Thoracic aorta (tissue), 2 donors: ENCODE measurements around the gene ARID1A. TPM values are rescaled to one million over a fixed set of nuclear protein-coding genes. Genes with fewer than 3 reads are reported as not detected.

Source experiments
- ATAC-seq: fragments of 150-250 bp; one replicate; pipeline ENCODE4 v1.8.0; 2017; ENCODE audit warnings: low read depth; ENCODE audit not compliant: insufficient number of reproducible peaks, low FRiP score
- DNase-seq: peaks from one replicate; pipeline ENCODE4 v3.0.0-alpha.2; 2020; ENCODE audit warnings: low spot score
- H3K27ac ChIP-seq, 2 donors: fragments of 200-600 bp; sonication (generic); 1 replicate in 1 of 2; 2 replicates in 1 of 2; pipeline ENCODE4 v1.5.1; 2016; ENCODE audit warnings: mild to moderate bottlenecking in 2 of 2, moderate library complexity in 2 of 2
- H3K27me3 ChIP-seq: fragments of 200-600 bp; sonication (generic); replicated peaks from 2 replicates; pipeline ENCODE4 v1.6.0; 2016; ENCODE audit warnings: mild to moderate bottlenecking; ENCODE audit not compliant: insufficient read depth
- H3K36me3 ChIP-seq: fragments of 200-600 bp; sonication (generic); one replicate; pipeline ENCODE4 v1.5.1; 2016
- H3K4me1 ChIP-seq, 2 donors: fragments of 200-600 bp; sonication (generic); 1 replicate in 1 of 2; 2 replicates in 1 of 2; pipeline versions ENCODE4 v1.5.1 to v1.6.0; 2016; ENCODE audit warnings: low read depth in 2 of 2, mild to moderate bottlenecking in 1 of 2; ENCODE audit not compliant: control insufficient read depth in 1 of 2
- H3K4me3 ChIP-seq: fragments of 200-600 bp; sonication (generic); 2 replicates; pipeline ENCODE4 v1.5.1; 2016; ENCODE audit warnings: mild to moderate bottlenecking
- H3K9me3 ChIP-seq: fragments of 200-600 bp; sonication (generic); 2 replicates; pipeline ENCODE4 v1.5.1; 2016
- total RNA-seq, 2 donors: library from RNA; depleted of rRNA; stranded (reverse); fragments of >200 nt; gene quantifications; one replicate each; pipeline versions ENCODE4 v1.1.0 to v1.2.3, GENCODE V29; 2016
- TF ChIP-seq, protein P1 (sequence below): fragments of 200-600 bp; sonication (generic); IDR thresholded peaks from one replicate; pipeline ENCODE4 v1.5.1; 2019; ENCODE audit warnings: antibody characterized with exemption

The ARID1A gene
- total RNA-seq, 2 donors from 2014 or later = 53.6 to 69.2 TPM

DNA sequence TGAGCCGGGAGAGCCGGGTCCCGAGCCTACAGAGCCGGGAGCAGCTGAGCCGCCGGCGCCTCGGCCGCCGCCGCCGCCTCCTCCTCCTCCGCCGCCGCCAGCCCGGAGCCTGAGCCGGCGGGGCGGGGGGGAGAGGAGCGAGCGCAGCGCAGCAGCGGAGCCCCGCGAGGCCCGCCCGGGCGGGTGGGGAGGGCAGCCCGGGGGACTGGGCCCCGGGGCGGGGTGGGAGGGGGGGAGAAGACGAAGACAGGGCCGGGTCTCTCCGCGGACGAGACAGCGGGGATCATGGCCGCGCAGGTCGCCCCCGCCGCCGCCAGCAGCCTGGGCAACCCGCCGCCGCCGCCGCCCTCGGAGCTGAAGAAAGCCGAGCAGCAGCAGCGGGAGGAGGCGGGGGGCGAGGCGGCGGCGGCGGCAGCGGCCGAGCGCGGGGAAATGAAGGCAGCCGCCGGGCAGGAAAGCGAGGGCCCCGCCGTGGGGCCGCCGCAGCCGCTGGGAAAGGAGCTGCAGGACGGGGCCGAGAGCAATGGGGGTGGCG, 371 bp downstream of the ARID1A start:
- Histone ChIP-seq H3K9me3 (no peaks in the 10 kb centered on the region), H3K27ac (peak overlapping the region; percentile 91 to 98), H3K27me3 (no peaks in the 10 kb centered on the region), H3K4me1 (peaks cover 43 to 56% of the 10 kb centered on the region in 2 donors), H3K36me3 (no peaks in the 10 kb centered on the region), H3K4me3 (peak overlapping the region; percentile 94)
- DNase-seq (no peak), ATAC-seq (no peak)
- TF ChIP-seq, protein P1, sequence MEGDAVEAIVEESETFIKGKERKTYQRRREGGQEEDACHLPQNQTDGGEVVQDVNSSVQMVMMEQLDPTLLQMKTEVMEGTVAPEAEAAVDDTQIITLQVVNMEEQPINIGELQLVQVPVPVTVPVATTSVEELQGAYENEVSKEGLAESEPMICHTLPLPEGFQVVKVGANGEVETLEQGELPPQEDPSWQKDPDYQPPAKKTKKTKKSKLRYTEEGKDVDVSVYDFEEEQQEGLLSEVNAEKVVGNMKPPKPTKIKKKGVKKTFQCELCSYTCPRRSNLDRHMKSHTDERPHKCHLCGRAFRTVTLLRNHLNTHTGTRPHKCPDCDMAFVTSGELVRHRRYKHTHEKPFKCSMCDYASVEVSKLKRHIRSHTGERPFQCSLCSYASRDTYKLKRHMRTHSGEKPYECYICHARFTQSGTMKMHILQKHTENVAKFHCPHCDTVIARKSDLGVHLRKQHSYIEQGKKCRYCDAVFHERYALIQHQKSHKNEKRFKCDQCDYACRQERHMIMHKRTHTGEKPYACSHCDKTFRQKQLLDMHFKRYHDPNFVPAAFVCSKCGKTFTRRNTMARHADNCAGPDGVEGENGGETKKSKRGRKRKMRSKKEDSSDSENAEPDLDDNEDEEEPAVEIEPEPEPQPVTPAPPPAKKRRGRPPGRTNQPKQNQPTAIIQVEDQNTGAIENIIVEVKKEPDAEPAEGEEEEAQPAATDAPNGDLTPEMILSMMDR = no peak

DNA sequence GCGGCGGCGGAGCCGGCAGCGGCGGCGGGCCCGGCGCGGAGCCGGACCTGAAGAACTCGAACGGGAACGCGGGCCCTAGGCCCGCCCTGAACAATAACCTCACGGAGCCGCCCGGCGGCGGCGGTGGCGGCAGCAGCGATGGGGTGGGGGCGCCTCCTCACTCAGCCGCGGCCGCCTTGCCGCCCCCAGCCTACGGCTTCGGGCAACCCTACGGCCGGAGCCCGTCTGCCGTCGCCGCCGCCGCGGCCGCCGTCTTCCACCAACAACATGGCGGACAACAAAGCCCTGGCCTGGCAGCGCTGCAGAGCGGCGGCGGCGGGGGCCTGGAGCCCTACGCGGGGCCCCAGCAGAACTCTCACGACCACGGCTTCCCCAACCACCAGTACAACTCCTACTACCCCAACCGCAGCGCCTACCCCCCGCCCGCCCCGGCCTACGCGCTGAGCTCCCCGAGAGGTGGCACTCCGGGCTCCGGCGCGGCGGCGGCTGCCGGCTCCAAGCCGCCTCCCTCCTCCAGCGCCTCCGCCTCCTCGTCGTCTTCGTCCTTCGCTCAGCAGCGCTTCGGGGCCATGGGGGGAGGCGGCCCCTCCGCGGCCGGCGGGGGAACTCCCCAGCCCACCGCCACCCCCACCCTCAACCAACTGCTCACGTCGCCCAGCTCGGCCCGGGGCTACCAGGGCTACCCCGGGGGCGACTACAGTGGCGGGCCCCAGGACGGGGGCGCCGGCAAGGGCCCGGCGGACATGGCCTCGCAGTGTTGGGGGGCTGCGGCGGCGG, 1.0 kb downstream of the ARID1A start:
- peak overlapping the region; percentile 91 to 98 for H3K27ac ChIP-seq
- H3K36me3 ChIP-seq = no peaks in the 10 kb centered on the region
- no peak for DNase-seq
- H3K4me3 ChIP-seq = peak overlapping the region; percentile 94
- TF ChIP-seq, protein P1 = no peak
- H3K27me3 ChIP-seq = no peaks in the 10 kb centered on the region
- H3K9me3 ChIP-seq = no peaks in the 10 kb centered on the region
- ATAC-seq = no peak
- H3K4me1 ChIP-seq = peaks cover 50 to 59% of the 10 kb centered on the region in 2 donors

DNA sequence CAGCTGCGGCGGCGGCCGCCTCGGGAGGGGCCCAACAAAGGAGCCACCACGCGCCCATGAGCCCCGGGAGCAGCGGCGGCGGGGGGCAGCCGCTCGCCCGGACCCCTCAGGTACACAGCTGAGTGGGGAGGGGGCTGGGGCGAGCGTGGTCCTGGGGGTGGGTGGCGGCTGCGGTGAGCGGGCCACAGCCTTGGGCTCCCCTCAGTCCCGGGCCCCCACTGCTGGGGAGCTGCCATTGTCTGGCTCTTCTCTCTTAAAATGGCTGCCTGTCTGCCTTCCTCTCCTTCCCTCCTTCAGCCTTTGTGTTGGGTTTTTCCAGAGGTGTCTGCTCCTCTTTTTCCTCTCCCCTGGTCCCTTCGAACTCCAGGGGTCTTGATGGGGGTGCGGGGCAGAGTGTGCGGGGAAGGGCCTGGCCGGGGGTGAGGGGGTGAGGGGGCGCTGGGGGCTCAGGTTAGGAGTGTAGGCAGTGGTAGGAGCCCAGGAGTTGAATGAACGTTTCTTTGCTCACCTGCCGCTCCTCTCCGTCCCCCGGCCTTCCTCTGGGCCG, 1.7 kb downstream of the ARID1A start:
- ATAC-seq = no peak
- TF ChIP-seq, protein P1 = no peak
- H3K4me3 ChIP-seq = peak overlapping the region; percentile 94
- DNase-seq = no peak
- no peaks in the 10 kb centered on the region for H3K36me3 ChIP-seq
- no peaks in the 10 kb centered on the region for H3K27me3 ChIP-seq
- H3K4me1 ChIP-seq = peaks cover 56 to 63% of the 10 kb centered on the region in 2 donors
- peak overlapping the region; percentile 91 to 98 for H3K27ac ChIP-seq
- no peaks in the 10 kb centered on the region for H3K9me3 ChIP-seq

DNA sequence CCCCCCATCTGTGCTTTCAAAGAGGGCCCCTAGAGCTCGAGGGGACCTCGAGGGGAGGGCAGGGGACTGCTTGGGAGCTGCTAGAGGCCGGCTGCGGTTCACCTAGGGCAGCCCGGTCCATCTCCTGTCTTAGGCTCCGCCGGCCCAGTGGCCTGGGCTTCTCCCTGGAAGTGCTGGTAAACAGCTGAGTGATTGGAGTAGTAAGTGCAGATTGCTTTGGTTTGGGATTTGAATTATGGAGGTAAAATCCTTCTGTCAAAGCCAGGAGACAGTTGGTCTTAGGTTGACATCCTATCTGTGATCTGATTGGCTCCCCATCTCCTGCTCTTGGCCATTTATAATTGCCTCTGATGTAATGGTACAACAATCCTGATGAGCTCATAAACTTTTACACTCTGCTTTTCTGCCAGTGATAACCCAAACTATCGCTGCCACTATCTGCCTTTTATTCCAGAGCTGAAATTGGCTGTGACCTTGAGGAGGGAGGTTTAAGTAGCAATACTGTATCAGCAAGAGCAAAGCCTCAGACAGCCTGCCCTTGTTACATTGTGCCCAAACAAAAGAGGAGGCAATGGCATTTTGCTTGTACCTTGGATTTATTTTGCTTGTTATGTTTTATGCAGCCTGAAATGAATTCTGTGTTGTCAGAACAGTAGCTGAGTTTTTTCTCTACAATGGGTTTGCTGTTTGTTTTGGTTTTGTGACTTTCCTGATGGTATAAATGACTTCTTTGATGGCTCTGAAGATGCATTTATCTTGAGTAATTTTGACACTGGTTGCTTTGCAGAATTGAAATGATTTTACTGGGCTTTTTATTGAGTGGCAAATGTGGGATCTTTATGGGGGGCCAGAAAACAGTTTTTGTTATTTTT, 2.4 kb downstream of the ARID1A start:
- Histone ChIP-seq H3K27ac (peak overlapping the region; percentile 91 to 98), H3K4me3 (peak overlapping the region; percentile 94), H3K36me3 (no peaks in the 10 kb centered on the region), H3K9me3 (no peaks in the 10 kb centered on the region), H3K27me3 (no peaks in the 10 kb centered on the region), H3K4me1 (peaks cover 64 to 70% of the 10 kb centered on the region in 2 donors)
- TF ChIP-seq, protein P1 = no peak
- ATAC-seq = peak; percentile 75
- no peak for DNase-seq
